GM12878 (cell line): ENCODE results near the gene PLD3. TPM values are rescaled to one million over a fixed set of nuclear protein-coding genes. Genes with fewer than 3 reads are reported as not detected.

Experiments
- ATAC-seq: fragments of 200-7000 bp; cut with Tn5 transposase; 3 replicates; pipeline ENCODE4 v1.9.1; 2020; ENCODE audit warnings: mild to moderate bottlenecking, moderate library complexity
- BruUV-seq: library from RNA; stranded (reverse); fragments of 400-500 nt; replicated peaks from 2 replicates; lab custom pipeline; 2021; lab: Mats Ljungman, UMichigan
- CTCF ChIA-PET: fragments of 300-600 bp; sonication (Branson Sonifier 250); formaldehyde crosslinking; extraction: SDS; loops from one replicate; lab custom pipeline; 2021; ENCODE audit warnings: inconsistent platforms; lab: Yijun Ruan, JAX
- POLR2A ChIA-PET: fragments of 350-600 bp; formaldehyde crosslinking; extraction: SDS; loops from one replicate; lab custom pipeline; 2021; ENCODE audit warnings: inconsistent platforms; lab: Charles Lee
- RAD21 ChIA-PET: fragments of 300-600 bp; sonication (Branson Sonifier 250); formaldehyde crosslinking; loops from one replicate; lab custom pipeline; 2023; ENCODE audit warnings: antibody characterized with exemption; ENCODE audit not compliant: unreplicated experiment; lab: Charles Lee
- SMC1A ChIA-PET: fragments of 300-600 bp; sonication (Branson Sonifier 250); formaldehyde crosslinking; loops from one replicate; lab custom pipeline; 2023; ENCODE audit not compliant: unreplicated experiment, uncharacterized antibody; lab: Charles Lee
- DNase-seq: peaks from one replicate; pipeline ENCODE4 v3.0.0-alpha.2; 2011; ENCODE audit warnings: low read depth, low spot score
- FAIRE-seq: peaks from 3 replicates; lab custom pipeline; 2011; peaks lifted over from hg19 to GRCh38; lab: Jason Lieb, UNC
- H2AFZ ChIP-seq: 2 replicates; pipeline ENCODE4 v1.6.0; 2011; ENCODE audit warnings: low read depth, low read length, control low read depth; ENCODE audit not compliant: control insufficient read depth
- H3K27ac ChIP-seq: 2 replicates; pipeline ENCODE4 v1.5.1; 2011; ENCODE audit warnings: control low read depth; ENCODE audit not compliant: control insufficient read depth, insufficient read depth
- H3K27me3 ChIP-seq, 2 experiments: replicated peaks in 1 of 2; 2 replicates each; pipeline versions ENCODE4 v1.6.0 to v1.6.1; 2011; ENCODE audit warnings: low read length in 1 of 2; ENCODE audit not compliant: control insufficient read depth in 2 of 2, insufficient read depth in 2 of 2
- H3K36me3 ChIP-seq, 2 experiments: 2 replicates each; pipeline ENCODE4 v1.5.1; 2011; ENCODE audit warnings: low read length in 1 of 2; ENCODE audit not compliant: control insufficient read depth in 2 of 2, insufficient read depth in 2 of 2
- H3K4me1 ChIP-seq: 2 replicates; pipeline ENCODE4 v1.6.1; 2011; ENCODE audit warnings: mild to moderate bottlenecking, low read length, moderate library complexity, mixed read lengths; ENCODE audit not compliant: control insufficient read depth, insufficient read depth
- H3K4me2 ChIP-seq: 2 replicates; pipeline ENCODE4 v1.6.0; 2011; ENCODE audit warnings: control low read depth; ENCODE audit not compliant: control insufficient read depth, insufficient read depth
- H3K4me3 ChIP-seq: fragments of 200-600 bp; sonication (generic); 2 replicates; pipeline ENCODE4 v1.5.1; 2016
- H3K79me2 ChIP-seq: 2 replicates; pipeline ENCODE4 v1.6.0; 2011; ENCODE audit warnings: low read length; ENCODE audit not compliant: control insufficient read depth, insufficient read depth
- H3K9ac ChIP-seq: 2 replicates; pipeline ENCODE4 v1.8.0; 2011; ENCODE audit warnings: low read length, control low read depth, mixed read lengths; ENCODE audit not compliant: control insufficient read depth, insufficient read depth
- H3K9me3 ChIP-seq: replicated peaks from 3 replicates; pipeline ENCODE4 v1.5.1; 2011; ENCODE audit warnings: mild to moderate bottlenecking, low read length; ENCODE audit not compliant: control insufficient read depth, insufficient read depth
- H4K20me1 ChIP-seq: 2 replicates; pipeline ENCODE4 v1.6.0; 2011; ENCODE audit not compliant: control insufficient read depth, insufficient read depth
- BCLAF1 ChIP-seq: fragments of 450-650 bp; IDR thresholded peaks from 2 replicates; pipeline ENCODE4 v1.6.1; 2017; ENCODE audit warnings: antibody characterized with exemption, mild to moderate bottlenecking, moderate library complexity
- CTCF ChIP-seq, 3 experiments: IDR thresholded peaks in 2 of 3; conservative IDR thresholded peaks in 1 of 3; 2 replicates each; pipeline ENCODE4 v1.5.1; 2011; ENCODE audit warnings: low read depth in 3 of 3, low read length in 3 of 3, mild to moderate bottlenecking in 3 of 3, control low read depth in 2 of 3, moderate library complexity in 2 of 3, inconsistent platforms in 1 of 3, mixed read lengths in 1 of 3; ENCODE audit not compliant: control insufficient read depth in 2 of 3, insufficient read depth in 1 of 3; ENCODE audit errors: extremely low read depth in 1 of 3
- EED ChIP-seq: sonication (generic); IDR thresholded peaks from 2 replicates; pipeline ENCODE4 v1.6.1; 2016; ENCODE audit warnings: antibody characterized with exemption, low read depth
- EZH2 ChIP-seq: IDR thresholded peaks from 2 replicates; pipeline ENCODE4 v1.6.1; 2012; ENCODE audit warnings: low read depth, mild to moderate bottlenecking, control low read depth, inconsistent platforms, low read length, borderline replicate concordance; ENCODE audit not compliant: control insufficient read depth
- KLF5 ChIP-seq: fragments of 450-650 bp; IDR thresholded peaks from 2 replicates; pipeline ENCODE4 v1.6.1; 2014; ENCODE audit warnings: mild to moderate bottlenecking; ENCODE audit not compliant: partially characterized antibody
- NRF1 ChIP-seq: conservative IDR thresholded peaks from 2 replicates; pipeline ENCODE4 v1.6.1; 2011; ENCODE audit warnings: mild to moderate bottlenecking, low read depth, low read length, improper control_type of control experiment
- PAX5 ChIP-seq: IDR thresholded peaks from 2 replicates; pipeline ENCODE4 v1.6.1; 2011; ENCODE audit warnings: low read depth, low read length, borderline replicate concordance
- USF2 ChIP-seq: IDR thresholded peaks from 2 replicates; pipeline ENCODE4 v1.6.1; 2011; ENCODE audit warnings: low read depth, low read length, improper control_type of control experiment, borderline replicate concordance
- ZBED1 ChIP-seq: IDR thresholded peaks from 2 replicates; pipeline ENCODE4 v1.6.1; 2016; ENCODE audit warnings: borderline replicate concordance
- ZNF24 ChIP-seq: fragments of 450-650 bp; IDR thresholded peaks from 2 replicates; pipeline ENCODE4 v1.6.1; 2017; ENCODE audit warnings: antibody characterized with exemption, mild to moderate bottlenecking
- WGBS: methylation state at CpG from one replicate; pipeline ENCODE4 v1.1.6; 2016; ENCODE audit warnings: low lambda C conversion rate; ENCODE audit not compliant: insufficient replicate concordance, insufficient coverage; ENCODE audit errors: missing lambda C conversion rate; 5-methylcytosine and 5-hydroxymethylcytosine counted together
- in situ Hi-C: fragments of 300-500 bp; cut with MboI; formaldehyde crosslinking; loops from 9 replicates; pipeline ENCODE4 v1.14.3; 2018; ENCODE audit warnings: mixed read lengths
- intact Hi-C: fragments of 100-400 bp; cut with micrococcal nuclease; formaldehyde crosslinking; loops from one replicate; pipeline ENCODE4 v1.14.2; 2022; ENCODE audit not compliant: unreplicated experiment
- polyA plus RNA-seq, 11 experiments: library from polyadenylated mRNA; depleted of rRNA in 4 of 11; unstranded in 6 of 11; stranded (reverse) in 5 of 11; fragments of >200 nt; fragmentation: Nextera tagmentation in 4 of 11; fragmentation: Illumina TruSeq in 1 of 11; extraction: Ambion mirVana in 4 of 11; extraction: Trizol in 1 of 11; gene quantifications; 1 replicate in 1 of 11; 2 replicates in 10 of 11; pipeline versions ENCODE4 v1.2.1 to v1.2.3, GENCODE V29; 2011 to 2016; ENCODE audit warnings: inconsistent platforms in 2 of 11, missing spikeins in 2 of 11, low read depth in 1 of 11
- total RNA-seq, 4 experiments: library from RNA; depleted of rRNA in 3 of 4; stranded (reverse); fragments of >200 nt in 3 of 4; fragmentation: Illumina TruSeq in 1 of 4; extraction: Trizol in 1 of 4; gene quantifications; 2 replicates each; pipeline versions ENCODE4 v1.2.1 to v1.2.3, GENCODE V29; 2013 to 2021

PLD3 gene
- total and polyA plus RNA-seq, 10 of the 15 experiments (the other 5 are each of a cell fraction or from before 2014, with no cell fraction given): 1.3 to 134 (median 72.7) TPM

GRCh38 chr19:40348125-40348913 is at the start of gene PLD3, which contains the start of gene C19orf47 (continued):
- no peak for TF ChIP-seq BCLAF1
- peak; percentile 99 for TF ChIP-seq USF2
- TF ChIP-seq, all 136 proteins: peak for 60

GRCh38 chr19:40300668-40301067 is 47.8 kb upstream of the PLD3 start:
- no TSS peak for BruUV-seq
- FAIRE-seq (no peak), ATAC-seq (no peak), DNase-seq (no peak)
- Histone ChIP-seq H3K4me3 (no peak overlapping the region), H3K36me3 (no peaks in the 10 kb centered on the region), H2AFZ (no peak overlapping the region), H3K27me3 (no peaks in the 10 kb centered on the region), H3K9ac (no peak overlapping the region), H3K79me2 (no peaks in the 10 kb centered on the region), H4K20me1 (no peaks in the 10 kb centered on the region), H3K4me2 (no peak overlapping the region)
- intact Hi-C loops: no loop called here
- in situ Hi-C loops: loop anchor here (10.0 kb wide), 1 partner anchor 304 kb away; the partner anchor contains the start of gene LTBP4
- ChIA-PET RAD21 (no interaction called here), CTCF (no interaction called here), POLR2A (no interaction called here)
- TF ChIP-seq NRF1 (no peak), ZNF24 (no peak), EZH2 (no peak), CTCF (IDR thresholded peaks at IDR 0.05 in 2 of 3, conservative IDR thresholded peaks at IDR 0.05 in 1 of 3; ENCODE audit: control insufficient read depth in 2 of 3, extremely low read depth in 1 of 3, insufficient read depth in 1 of 3, low read depth in 3 of 3, low read length in 3 of 3) (no peak), KLF5 (no peak), ZBED1 (no peak), PAX5 (no peak), EED (no peak)
- TF ChIP-seq, all 136 proteins: peak for 0
- SMC1A ChIA-PET: interaction anchor here (1.0 to 1.7 kb wide), 2 partner anchors 156 to 334 kb away, joined by 3 to 4 read pairs; no protein-coding TSS in a partner anchor
- no peak overlapping the region for H3K27ac ChIP-seq
- no peaks in the 10 kb centered on the region for H3K9me3 ChIP-seq
- no peaks in the 10 kb centered on the region for H3K4me1 ChIP-seq
- 83% methylated on average over 4 of the region's 4 CpGs for WGBS
